Uterus (tissue), 4 donors: ENCODE measurements around the gene TRABD2B. TPM values are rescaled to one million over a fixed set of nuclear protein-coding genes. Genes with fewer than 3 reads are reported as not detected.

Experiments used
- DNase-seq, 2 donors: peaks; one replicate each; pipeline ENCODE4 v3.0.0-alpha.2; 2019 to 2020
- H3K27ac ChIP-seq, 2 donors: fragments of 200-600 bp; sonication (generic); 1 replicate in 1 of 2; 2 replicates in 1 of 2; pipeline ENCODE4 v1.5.1; 2016 to 2018
- H3K27me3 ChIP-seq, 2 donors: fragments of 200-600 bp; sonication (generic); one replicate each; pipeline ENCODE4 v1.5.1; 2018 to 2019; ENCODE audit warnings: control low read depth in 1 of 2
- H3K36me3 ChIP-seq, 2 donors: fragments of 200-600 bp; sonication (generic); one replicate each; pipeline ENCODE4 v1.5.1; 2019; ENCODE audit warnings: control low read depth in 1 of 2
- H3K4me1 ChIP-seq, 2 donors: fragments of 200-600 bp; sonication (generic); one replicate each; pipeline ENCODE4 v1.5.1; 2018 to 2019; ENCODE audit warnings: control low read depth in 1 of 2
- H3K4me3 ChIP-seq, 2 donors: fragments of 200-600 bp; sonication (generic); 1 replicate in 1 of 2; 2 replicates in 1 of 2; pipeline ENCODE4 v1.5.1; 2018 to 2019; ENCODE audit warnings: mild to moderate bottlenecking in 1 of 2
- H3K9me3 ChIP-seq, 2 donors: fragments of 200-600 bp; sonication (generic); one replicate each; pipeline ENCODE4 v1.5.1; 2019; ENCODE audit warnings: control low read depth in 1 of 2
- CTCF ChIP-seq, 4 experiments: fragments of 200-600 bp in 2 of 4; fragments of 450-650 bp in 2 of 4; sonication (generic) in 2 of 4; IDR thresholded peaks; one replicate each; pipeline ENCODE4 v1.5.1; 2016 to 2019; ENCODE audit warnings: antibody characterized with exemption in 4 of 4, mild to moderate bottlenecking in 2 of 4, moderate library complexity in 1 of 4
- POLR2A ChIP-seq, 2 donors: fragments of 450-650 bp; IDR thresholded peaks; one replicate each; pipeline ENCODE4 v1.6.1; 2016; ENCODE audit warnings: antibody characterized with exemption in 2 of 2, mild to moderate bottlenecking in 1 of 2, moderate library complexity in 1 of 2
- intact Hi-C: fragments of 100-400 bp; cut with DNase I; formaldehyde crosslinking; loops from one replicate; pipeline ENCODE4 v1.15.1; 2023; ENCODE audit warnings: low total_unique reads
- total RNA-seq, 4 donors: library from RNA; depleted of rRNA in 3 of 4; stranded (reverse); fragments of >200 nt in 3 of 4; gene quantifications; one replicate each; pipeline versions ENCODE4 v1.1.0 to v1.2.4, GENCODE V29; 2014 to 2023
- donor health status: DM: yes; HTN: yes; CAD: no.

The TRABD2B gene
- total RNA-seq, 4 donors from 2014 or later = under 0.01 to 1.6 (median 1.0) TPM

- Histone ChIP-seq H3K36me3 (no peaks in the 10 kb centered on the region), H3K27ac (no peak overlapping the region), H3K4me3 (no peak overlapping the region), H3K9me3 (no peaks in the 10 kb centered on the region), H3K27me3 (no peaks in the 10 kb centered on the region), H3K4me1 (no peaks in the 10 kb centered on the region)
- intact Hi-C loops = no loop called here
- DNase-seq = no peak
- TF ChIP-seq POLR2A (IDR thresholded peaks at IDR 0.05) (no peak), CTCF (IDR thresholded peaks at IDR 0.05) (no peak)
Measured at GRCh38 chr1:47791879-47792608, 205.1 kb downstream of the TRABD2B start.

DNA sequence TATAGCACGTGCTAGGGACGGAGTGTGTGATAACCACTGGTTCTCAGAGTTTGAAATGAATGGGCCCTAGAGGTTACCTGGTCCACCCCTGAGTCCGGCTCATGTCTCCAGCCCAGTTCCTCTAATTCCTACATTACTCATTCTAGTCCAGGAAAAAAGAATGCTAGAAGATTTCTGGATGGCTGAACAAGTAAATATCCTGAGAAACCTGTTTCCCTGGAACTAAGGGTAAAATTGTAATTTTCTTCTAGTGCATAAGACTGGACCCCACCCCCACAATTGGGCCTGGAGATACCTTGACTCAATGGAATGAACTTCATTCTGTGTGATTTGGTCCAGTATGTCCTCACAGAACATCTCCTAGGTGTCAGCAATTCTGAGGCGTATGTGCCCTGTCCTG lies 208.4 kb downstream of the TRABD2B start:
- TF ChIP-seq CTCF (IDR thresholded peaks at IDR 0.05) = no peak
- TF ChIP-seq POLR2A (IDR thresholded peaks at IDR 0.05) = no peak

GRCh38 chr1:47787560-47787959 lies 209.6 kb downstream of the TRABD2B start:
- intact Hi-C loops = no loop called here
- H3K4me1 ChIP-seq = no peaks in the 10 kb centered on the region
- no peak for DNase-seq
- no peak overlapping the region for H3K27ac ChIP-seq
- H3K27me3 ChIP-seq = no peaks in the 10 kb centered on the region
- TF ChIP-seq CTCF (IDR thresholded peaks at IDR 0.05) = no peak
- no peak for TF ChIP-seq POLR2A (IDR thresholded peaks at IDR 0.05)
- H3K4me3 ChIP-seq = no peak overlapping the region
- no peaks in the 10 kb centered on the region for H3K36me3 ChIP-seq
- H3K9me3 ChIP-seq = no peaks in the 10 kb centered on the region

More for the DNA sequence above, 208.4 kb downstream of the TRABD2B start:
- H3K4me1 ChIP-seq = no peaks in the 10 kb centered on the region
- H3K9me3 ChIP-seq = no peaks in the 10 kb centered on the region
- no peak overlapping the region for H3K27ac ChIP-seq
- intact Hi-C loops = no loop called here
- no peaks in the 10 kb centered on the region for H3K36me3 ChIP-seq
- no peak for DNase-seq
- H3K4me3 ChIP-seq = no peak overlapping the region
- no peaks in the 10 kb centered on the region for H3K27me3 ChIP-seq

DNA sequence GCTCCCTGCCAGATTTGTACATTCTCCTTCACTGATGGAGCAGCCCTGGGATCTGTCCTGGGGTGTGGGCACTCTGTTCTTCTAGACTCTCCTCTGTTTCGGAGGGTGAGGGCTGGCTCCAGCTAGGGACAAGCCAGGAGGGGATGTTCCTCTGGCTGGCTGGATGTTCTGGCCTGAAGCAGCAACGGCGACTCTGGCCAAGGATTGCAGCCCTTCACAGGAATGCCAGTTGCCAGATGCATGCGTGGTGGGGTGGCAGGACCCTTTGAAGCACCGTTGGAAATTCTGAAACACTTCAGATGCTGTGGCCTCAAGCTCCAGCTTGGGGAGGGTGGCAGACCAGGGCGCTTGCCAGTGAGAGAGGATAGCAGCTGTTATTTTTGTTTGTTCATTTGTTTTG lies 210.9 kb downstream of the TRABD2B start:
- Histone ChIP-seq H3K36me3 (no peaks in the 10 kb centered on the region), H3K9me3 (no peaks in the 10 kb centered on the region), H3K27ac (no peak overlapping the region), H3K4me1 (no peaks in the 10 kb centered on the region), H3K4me3 (no peak overlapping the region), H3K27me3 (no peaks in the 10 kb centered on the region)
- intact Hi-C loops = no loop called here
- DNase-seq = no peak
- no peak for TF ChIP-seq POLR2A (IDR thresholded peaks at IDR 0.05)
- no peak for TF ChIP-seq CTCF (IDR thresholded peaks at IDR 0.05)

GRCh38 chr1:47785561-47786271 lies 211.5 kb downstream of the TRABD2B start:
- TF ChIP-seq CTCF (IDR thresholded peaks at IDR 0.05) (peak in 2 of 4 experiments; percentile 6 to 26), POLR2A (IDR thresholded peaks at IDR 0.05) (no peak)
- no peaks in the 10 kb centered on the region for H3K36me3 ChIP-seq
- no peaks in the 10 kb centered on the region for H3K4me1 ChIP-seq
- no peaks in the 10 kb centered on the region for H3K9me3 ChIP-seq
- H3K27me3 ChIP-seq = no peaks in the 10 kb centered on the region
- peak in 1 of 2 donors; percentile 27 for DNase-seq
- intact Hi-C loops = no loop called here
- H3K27ac ChIP-seq = no peak overlapping the region
- no peak overlapping the region for H3K4me3 ChIP-seq
